GM12801 (cell line): ENCODE measurements around the gene ZKSCAN8.

Source experiments
- TF ChIP-seq, protein P1 (sequence below): IDR thresholded peaks from one replicate; pipeline ENCODE4 v1.5.1; 2011; ENCODE audit warnings: control low read depth; ENCODE audit not compliant: insufficient read length; ENCODE audit errors: extremely low read depth

Gene ZKSCAN8

DNA sequence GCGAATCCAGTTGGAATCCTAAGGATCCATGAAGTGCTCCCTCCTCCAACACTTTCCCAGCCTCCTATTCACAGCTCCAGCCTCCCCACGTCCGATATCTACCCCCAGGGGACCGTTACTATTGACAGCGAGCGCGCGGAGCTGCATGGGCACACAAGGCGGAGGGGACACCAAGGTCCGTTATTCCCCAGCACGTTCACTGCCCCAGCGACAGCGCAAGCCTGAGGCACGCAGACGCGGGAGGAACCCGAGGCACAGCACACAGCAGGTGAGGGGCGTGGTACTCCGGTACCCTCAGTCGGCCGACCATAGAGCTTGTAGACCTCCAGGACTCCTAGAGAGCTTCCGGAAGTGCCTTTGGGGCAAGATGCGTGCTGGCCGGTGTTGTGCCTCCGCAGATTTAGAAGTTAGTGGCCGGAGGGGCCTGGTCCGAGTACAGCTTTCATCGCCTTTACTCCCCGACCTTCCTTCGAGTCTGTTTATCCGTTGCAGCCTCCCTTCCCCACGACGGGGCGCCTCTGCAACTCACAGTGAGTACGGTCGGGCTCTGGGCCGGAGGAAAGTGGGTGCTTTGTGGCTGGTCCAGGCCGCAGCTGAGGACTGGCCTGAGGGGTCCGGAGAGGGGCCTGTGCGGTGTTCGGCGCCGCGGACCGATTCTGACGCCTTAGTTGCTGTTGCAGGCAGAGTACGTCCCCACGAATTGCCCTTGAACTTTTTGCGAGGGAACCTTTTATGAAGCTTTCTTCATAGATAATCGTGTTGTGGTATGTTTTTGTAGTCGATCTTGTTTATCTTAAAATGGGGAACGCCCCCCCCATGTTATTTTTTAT, at the start of gene ZKSCAN8:
TSS of gene ZKSCAN8 (plus strand) at position 384 of the 830 bp plus-strand sequence. CDS start 6,525 bp downstream, outside the sequence.
- TF ChIP-seq, protein P1, sequence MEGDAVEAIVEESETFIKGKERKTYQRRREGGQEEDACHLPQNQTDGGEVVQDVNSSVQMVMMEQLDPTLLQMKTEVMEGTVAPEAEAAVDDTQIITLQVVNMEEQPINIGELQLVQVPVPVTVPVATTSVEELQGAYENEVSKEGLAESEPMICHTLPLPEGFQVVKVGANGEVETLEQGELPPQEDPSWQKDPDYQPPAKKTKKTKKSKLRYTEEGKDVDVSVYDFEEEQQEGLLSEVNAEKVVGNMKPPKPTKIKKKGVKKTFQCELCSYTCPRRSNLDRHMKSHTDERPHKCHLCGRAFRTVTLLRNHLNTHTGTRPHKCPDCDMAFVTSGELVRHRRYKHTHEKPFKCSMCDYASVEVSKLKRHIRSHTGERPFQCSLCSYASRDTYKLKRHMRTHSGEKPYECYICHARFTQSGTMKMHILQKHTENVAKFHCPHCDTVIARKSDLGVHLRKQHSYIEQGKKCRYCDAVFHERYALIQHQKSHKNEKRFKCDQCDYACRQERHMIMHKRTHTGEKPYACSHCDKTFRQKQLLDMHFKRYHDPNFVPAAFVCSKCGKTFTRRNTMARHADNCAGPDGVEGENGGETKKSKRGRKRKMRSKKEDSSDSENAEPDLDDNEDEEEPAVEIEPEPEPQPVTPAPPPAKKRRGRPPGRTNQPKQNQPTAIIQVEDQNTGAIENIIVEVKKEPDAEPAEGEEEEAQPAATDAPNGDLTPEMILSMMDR: no peak

DNA sequence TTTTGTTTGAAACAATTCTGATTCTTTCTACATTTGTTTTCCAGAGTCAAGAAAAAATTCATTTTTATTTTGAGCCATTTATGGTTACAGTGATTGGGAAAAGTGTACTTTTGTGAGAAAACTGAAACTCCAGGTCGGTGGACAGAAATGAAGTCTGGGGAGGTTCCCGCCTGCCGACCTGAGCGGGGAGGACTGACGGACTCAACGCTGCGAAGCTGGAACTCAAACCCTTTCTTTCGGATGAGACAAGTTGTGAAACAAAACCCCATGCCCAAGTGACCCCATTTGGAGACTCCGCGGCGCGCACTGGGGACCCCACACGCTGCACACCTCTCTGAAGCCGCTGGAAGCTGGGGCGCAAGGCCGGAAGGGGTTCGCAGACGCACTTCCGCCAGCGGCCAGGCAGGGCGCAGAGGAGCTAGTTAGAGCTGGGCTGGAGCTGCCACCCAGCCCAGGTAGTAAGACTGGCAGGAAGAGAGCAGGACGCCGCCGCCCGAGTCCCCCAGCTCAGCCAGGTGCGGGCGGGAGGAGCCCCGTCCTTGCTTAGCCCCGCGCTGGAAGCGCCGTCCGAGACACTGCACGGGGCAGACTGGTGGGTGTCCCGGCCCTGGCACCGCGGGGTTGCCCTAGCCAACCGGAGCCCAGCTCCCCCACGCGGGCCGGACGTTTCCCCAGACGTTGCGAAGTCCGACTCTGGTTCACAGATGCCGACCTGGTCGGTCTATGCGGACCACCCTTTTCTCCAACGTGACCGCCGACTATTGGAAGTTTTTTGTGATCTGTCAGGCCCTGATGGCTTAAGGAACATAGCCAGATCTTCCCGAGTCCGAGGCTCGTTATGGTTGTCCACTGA, 37.1 kb upstream of the ZKSCAN8 start:
- TF ChIP-seq, protein P1: no peak

DNA sequence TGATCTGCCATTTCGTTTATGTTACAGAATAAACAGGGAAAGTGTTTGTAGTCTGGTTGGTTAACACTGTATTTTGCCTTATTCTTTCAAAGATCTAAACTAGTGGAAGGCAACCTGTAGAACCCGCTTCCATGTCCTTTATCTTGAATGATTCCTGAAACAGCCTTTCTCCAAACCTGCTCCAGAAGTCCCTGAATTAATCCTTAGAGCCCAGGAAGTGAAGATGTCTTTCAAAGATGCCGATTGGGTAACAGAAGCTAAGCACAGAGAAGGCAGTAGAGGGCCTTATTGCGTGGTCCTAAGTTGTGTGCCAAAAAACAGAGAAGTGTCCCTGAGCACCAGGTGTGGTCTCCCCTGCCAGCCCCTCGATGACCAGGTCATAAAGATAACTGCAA, 36.4 kb upstream of the ZKSCAN8 start:
- TF ChIP-seq, protein P1: no peak

DNA sequence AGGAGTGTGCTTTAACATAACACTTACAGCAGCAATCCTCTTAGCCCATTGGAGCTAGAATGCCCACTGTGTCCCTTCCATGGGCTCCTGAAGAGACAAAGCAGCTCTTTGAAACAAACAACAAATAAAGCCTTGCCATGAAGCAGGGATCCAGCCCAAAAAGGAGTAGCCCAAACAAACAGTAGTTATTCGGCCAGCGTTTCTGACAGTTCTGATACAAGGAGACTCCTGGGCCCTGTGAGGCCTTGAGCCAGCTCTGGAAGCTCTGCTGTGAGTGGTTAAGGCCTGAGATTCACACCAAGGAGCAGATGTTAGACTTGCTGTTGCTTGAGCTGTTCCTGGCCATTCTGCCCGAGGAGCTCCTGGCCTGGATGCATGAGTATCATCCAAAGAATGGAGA, 34.2 kb upstream of the ZKSCAN8 start:
- TF ChIP-seq, protein P1: no peak

DNA sequence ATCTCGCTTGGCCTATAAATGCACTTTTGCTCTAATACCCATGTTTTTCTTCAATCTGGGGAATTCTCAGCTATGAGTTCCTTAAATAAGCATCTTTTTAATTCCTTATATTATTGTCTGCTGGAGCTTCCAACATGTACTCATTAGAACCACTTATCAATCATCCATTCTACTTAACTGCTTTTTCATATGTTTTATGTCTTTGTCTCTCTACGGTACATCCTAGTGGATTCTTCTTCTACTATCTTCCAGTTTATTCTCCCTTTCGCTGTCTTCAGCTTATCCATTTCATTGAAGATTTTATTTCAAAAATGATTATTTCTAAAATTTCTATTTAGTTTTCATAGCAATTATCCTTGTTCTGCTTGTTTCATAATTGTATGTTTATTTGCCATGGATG, 29.7 kb upstream of the ZKSCAN8 start:
- TF ChIP-seq, protein P1: no peak

DNA sequence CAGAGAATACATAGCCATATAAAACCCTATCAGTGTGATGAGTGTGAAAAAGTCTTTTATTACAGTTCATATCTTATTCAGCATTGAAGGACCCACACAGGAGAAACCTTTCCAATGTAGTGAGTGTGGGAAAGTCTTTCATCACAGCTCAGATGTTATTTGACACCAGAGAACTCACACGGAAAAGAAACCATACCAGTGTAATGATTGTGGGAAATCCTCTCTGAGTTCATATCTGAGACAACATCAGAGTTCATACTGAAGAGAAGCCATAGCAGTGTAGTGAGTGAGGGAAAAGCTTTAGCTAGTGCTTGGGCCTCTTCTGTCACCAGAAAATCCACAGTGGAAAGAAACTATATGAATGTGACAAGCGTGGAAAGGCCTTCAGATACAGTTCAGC, 25.9 kb upstream of the ZKSCAN8 start:
- TF ChIP-seq, protein P1: no peak

DNA sequence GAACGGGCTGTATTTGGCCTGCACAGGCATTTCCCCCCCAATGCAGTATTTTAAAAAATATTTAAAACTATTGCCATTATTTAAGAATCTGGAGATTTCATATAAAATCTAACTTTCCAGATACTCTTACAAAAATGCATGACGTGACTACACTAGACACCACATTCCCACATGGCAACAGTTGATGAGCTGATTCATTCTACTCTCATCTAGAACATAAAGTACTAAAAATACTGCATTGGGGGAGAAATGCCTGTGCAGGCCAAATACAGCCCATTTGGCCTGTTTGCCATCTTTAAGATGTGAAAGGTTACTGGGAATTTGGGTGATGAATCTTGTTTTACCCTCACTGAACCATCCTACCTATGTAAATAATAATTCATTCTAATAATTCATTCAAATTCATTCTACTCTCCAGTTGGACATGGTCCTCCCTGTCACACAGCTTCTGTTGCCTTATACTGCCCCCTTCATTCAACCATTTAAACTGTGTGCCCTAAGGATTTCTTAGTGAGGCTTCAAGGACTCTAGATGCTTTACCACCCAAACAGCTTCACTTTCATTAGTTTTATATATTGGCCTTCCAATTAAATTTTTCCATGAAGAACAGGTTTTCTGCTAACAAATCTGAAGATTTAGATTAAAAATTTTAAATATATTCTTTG, 24.2 kb upstream of the ZKSCAN8 start:
- TF ChIP-seq, protein P1: no peak
